ENCODE data around the gene PNPLA4. TPM values are rescaled to one million over a fixed set of nuclear protein-coding genes. Genes with fewer than 3 reads are reported as not detected.

Gene PNPLA4
- total and polyA plus RNA-seq, 2 experiments from 2014 or later, result 19.4 to 20.0 TPM

DNA sequence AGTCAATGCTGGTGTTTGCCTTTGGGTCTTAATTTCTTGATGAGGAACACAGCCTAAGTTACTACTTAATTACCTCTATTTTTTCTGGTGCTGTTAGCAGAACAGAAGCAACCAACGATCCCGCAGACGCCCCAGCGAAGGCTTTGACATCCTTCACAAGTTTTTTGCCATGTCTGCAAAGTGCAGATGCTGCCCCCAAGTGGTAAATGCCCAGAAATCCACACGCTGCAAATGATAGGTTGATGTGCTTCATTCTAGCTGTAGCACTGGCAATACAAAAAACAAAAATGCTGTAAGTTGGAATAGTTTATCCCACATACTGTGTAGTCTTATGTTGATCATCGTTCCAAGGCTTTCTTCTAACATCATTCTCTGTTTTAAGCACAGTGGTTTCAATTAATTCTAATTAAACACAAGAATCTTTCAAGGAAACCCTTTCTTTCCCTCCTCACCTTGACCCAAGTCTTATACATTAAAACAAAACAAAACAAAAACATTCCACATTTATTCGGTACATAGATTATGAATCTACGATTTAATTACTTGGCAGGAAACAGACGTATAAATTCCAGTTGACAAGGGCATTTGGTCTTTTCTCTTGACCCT, 1.2 kb downstream of the PNPLA4 start:
- peak; percentile 32 for ATAC-seq
- no peaks in the 10 kb centered on the region for H3K36me3 Mint-ChIP-seq (ENCODE audit: low read depth)
- H3K36me3 ChIP-seq (ENCODE audit: insufficient read depth), result no peaks in the 10 kb centered on the region
- no peaks in the 10 kb centered on the region for H3F3A ChIP-seq (replicated peaks; ENCODE audit: low read depth)
- peaks cover 7% of the 10 kb centered on the region for H3K27me3 Mint-ChIP-seq (ENCODE audit: insufficient read depth, low read depth, poor library complexity)
- no peaks in the 10 kb centered on the region for H3K79me2 ChIP-seq (replicated peaks; ENCODE audit: insufficient read depth)
- no peaks in the 10 kb centered on the region for H4K20me1 ChIP-seq (replicated peaks; ENCODE audit: insufficient read depth)
- DNase-seq (ENCODE audit: low spot score), result peak; percentile 71
- H3K27me3 ChIP-seq (ENCODE audit: insufficient read depth), result no peaks in the 10 kb centered on the region
- H3K4me3 Mint-ChIP-seq, result peak overlapping the region; percentile 92
- TF ChIP-seq EZH2phosphoT487 (IDR thresholded peaks at IDR 0.05; ENCODE audit: unreplicated experiment) (no peak), POLR2AphosphoS5 (IDR thresholded peaks at IDR 0.05; ENCODE audit: low read depth) (no peak), CREB1 (CRISPR knock-in tag; IDR thresholded peaks at IDR 0.05; ENCODE audit: low read depth) (no peak)
- TF ChIP-seq, protein P1, sequence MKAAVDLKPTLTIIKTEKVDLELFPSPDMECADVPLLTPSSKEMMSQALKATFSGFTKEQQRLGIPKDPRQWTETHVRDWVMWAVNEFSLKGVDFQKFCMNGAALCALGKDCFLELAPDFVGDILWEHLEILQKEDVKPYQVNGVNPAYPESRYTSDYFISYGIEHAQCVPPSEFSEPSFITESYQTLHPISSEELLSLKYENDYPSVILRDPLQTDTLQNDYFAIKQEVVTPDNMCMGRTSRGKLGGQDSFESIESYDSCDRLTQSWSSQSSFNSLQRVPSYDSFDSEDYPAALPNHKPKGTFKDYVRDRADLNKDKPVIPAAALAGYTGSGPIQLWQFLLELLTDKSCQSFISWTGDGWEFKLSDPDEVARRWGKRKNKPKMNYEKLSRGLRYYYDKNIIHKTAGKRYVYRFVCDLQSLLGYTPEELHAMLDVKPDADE (IDR thresholded peaks at IDR 0.05), result no peak
- TF ChIP-seq, protein P2, sequence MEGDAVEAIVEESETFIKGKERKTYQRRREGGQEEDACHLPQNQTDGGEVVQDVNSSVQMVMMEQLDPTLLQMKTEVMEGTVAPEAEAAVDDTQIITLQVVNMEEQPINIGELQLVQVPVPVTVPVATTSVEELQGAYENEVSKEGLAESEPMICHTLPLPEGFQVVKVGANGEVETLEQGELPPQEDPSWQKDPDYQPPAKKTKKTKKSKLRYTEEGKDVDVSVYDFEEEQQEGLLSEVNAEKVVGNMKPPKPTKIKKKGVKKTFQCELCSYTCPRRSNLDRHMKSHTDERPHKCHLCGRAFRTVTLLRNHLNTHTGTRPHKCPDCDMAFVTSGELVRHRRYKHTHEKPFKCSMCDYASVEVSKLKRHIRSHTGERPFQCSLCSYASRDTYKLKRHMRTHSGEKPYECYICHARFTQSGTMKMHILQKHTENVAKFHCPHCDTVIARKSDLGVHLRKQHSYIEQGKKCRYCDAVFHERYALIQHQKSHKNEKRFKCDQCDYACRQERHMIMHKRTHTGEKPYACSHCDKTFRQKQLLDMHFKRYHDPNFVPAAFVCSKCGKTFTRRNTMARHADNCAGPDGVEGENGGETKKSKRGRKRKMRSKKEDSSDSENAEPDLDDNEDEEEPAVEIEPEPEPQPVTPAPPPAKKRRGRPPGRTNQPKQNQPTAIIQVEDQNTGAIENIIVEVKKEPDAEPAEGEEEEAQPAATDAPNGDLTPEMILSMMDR (conservative IDR thresholded peaks at IDR 0.05; ENCODE audit: low read depth in 2 of 2), result peak; percentile 65 to 77
- peaks cover 12% of the 10 kb centered on the region; the same call in 2 of the 3 replicates for H3K4me1 Mint-ChIP-seq
- no peaks in the 10 kb centered on the region for H3K9me2 ChIP-seq (ENCODE audit: insufficient read depth)
- H3K4me1 ChIP-seq (ENCODE audit: insufficient read depth), result 0 out of 2 replicates have a peak, but pooled peaks cover 6% of the 10 kb centered on the region
- H3K4me3 ChIP-seq, result peak overlapping the region; percentile 62; the same call in 1 of the 2 replicates
- H2AFZ ChIP-seq, result no peak overlapping the region
- H3K9me3 Mint-ChIP-seq, result no peaks in the 10 kb centered on the region
- peak overlapping the region; percentile 82 for H3K4me2 ChIP-seq
- no peak overlapping the region for H3K27ac ChIP-seq (ENCODE audit: low read depth)
- no peak overlapping the region for H3K27ac Mint-ChIP-seq

DNA sequence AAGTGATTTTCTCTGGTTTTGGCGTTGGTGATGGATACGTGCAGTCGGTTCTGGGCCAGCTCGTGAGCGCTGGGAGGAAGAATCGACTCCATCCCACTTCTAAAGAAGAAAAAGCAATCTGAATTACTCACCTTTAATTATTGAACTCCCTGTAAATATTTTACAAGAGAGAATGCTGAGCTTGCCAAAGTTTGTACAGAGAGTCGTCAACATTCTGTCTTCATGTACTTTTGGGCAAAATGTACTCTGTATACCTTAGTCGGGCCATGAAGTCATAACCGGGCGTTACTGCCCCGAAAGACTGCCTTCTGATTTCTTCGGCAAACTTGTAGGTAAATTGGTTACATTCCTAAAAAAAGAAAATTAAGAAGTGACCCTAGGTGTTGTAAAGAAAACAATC, 5.5 kb downstream of the PNPLA4 start:
- H3K27ac Mint-ChIP-seq, result no peak overlapping the region
- H3K27me3 Mint-ChIP-seq (ENCODE audit: insufficient read depth, low read depth, poor library complexity), result no peaks in the 10 kb centered on the region
- no peaks in the 10 kb centered on the region for H3K9me3 Mint-ChIP-seq
- ATAC-seq, result no peak
- Histone ChIP-seq H3F3A (replicated peaks; ENCODE audit: low read depth) (no peaks in the 10 kb centered on the region), H2AFZ (no peak overlapping the region), H3K9me2 (ENCODE audit: insufficient read depth) (no peaks in the 10 kb centered on the region), H3K4me1 (ENCODE audit: insufficient read depth) (0 out of 2 replicates have a peak, but pooled peaks cover 6% of the 10 kb centered on the region), H3K4me2 (no peak overlapping the region), H4K20me1 (replicated peaks; ENCODE audit: insufficient read depth) (no peaks in the 10 kb centered on the region), H3K4me3 (no peak overlapping the region), H3K79me2 (replicated peaks; ENCODE audit: insufficient read depth) (no peaks in the 10 kb centered on the region), H3K36me3 (ENCODE audit: insufficient read depth) (no peaks in the 10 kb centered on the region), H3K27ac (ENCODE audit: low read depth) (no peak overlapping the region), H3K27me3 (ENCODE audit: insufficient read depth) (no peaks in the 10 kb centered on the region)
- 0 out of 3 replicates have a peak, but pooled peaks cover 4% of the 10 kb centered on the region for H3K4me1 Mint-ChIP-seq
- H3K36me3 Mint-ChIP-seq (ENCODE audit: low read depth), result peaks cover 5% of the 10 kb centered on the region; the same call in 1 of the 3 replicates
- H3K4me3 Mint-ChIP-seq, result no peak overlapping the region
- DNase-seq (ENCODE audit: low spot score), result no peak
- TF ChIP-seq EZH2phosphoT487 (IDR thresholded peaks at IDR 0.05; ENCODE audit: unreplicated experiment), result no peak
- TF ChIP-seq NANOG (IDR thresholded peaks at IDR 0.05; ENCODE audit: borderline replicate concordance), result no peak
- TF ChIP-seq ZNF114 (CRISPR knock-in tag; IDR thresholded peaks at IDR 0.05), result no peak
- no peak for TF ChIP-seq EZH2 (IDR thresholded peaks at IDR 0.05; ENCODE audit: low read depth, unreplicated experiment)
- TF ChIP-seq, protein P1 (IDR thresholded peaks at IDR 0.05), result no peak
- TF ChIP-seq, protein P2 (conservative IDR thresholded peaks at IDR 0.05; ENCODE audit: low read depth in 2 of 2), result no peak
- no peak for TF ChIP-seq JUNB (IDR thresholded peaks at IDR 0.05; ENCODE audit: unreplicated experiment)
- no peak for TF ChIP-seq STAT1 (IDR thresholded peaks at IDR 0.05; ENCODE audit: unreplicated experiment)
- TF ChIP-seq ZNF331 (CRISPR knock-in tag; IDR thresholded peaks at IDR 0.05; ENCODE audit: low read depth), result no peak
- no peak for TF ChIP-seq CREB1 (CRISPR knock-in tag; IDR thresholded peaks at IDR 0.05; ENCODE audit: low read depth)

Data from GM23338 (cell line).